SK-N-SH (cell line): ENCODE results near the gene CUEDC2. TPM values are rescaled to one million over a fixed set of nuclear protein-coding genes. Genes with fewer than 3 reads are reported as not detected.

ENCODE experiments used
- CTCF ChIA-PET: fragments of 300-600, 350-600 bp; formaldehyde crosslinking; extraction: SDS; loops from one replicate; lab custom pipeline; 2021; lab: Yijun Ruan, JAX
- POLR2A ChIA-PET: fragments of 350-600 bp; sonication (Branson Sonifier 250); formaldehyde crosslinking; extraction: SDS; loops from one replicate; lab custom pipeline; 2020; ENCODE audit warnings: antibody characterized with exemption, inconsistent platforms; lab: Yijun Ruan, JAX
- DNase-seq: peaks from one replicate; pipeline ENCODE4 v3.0.0; 2012
- H2AFZ ChIP-seq: fragments of 200-600 bp; sonication (generic); 2 replicates; pipeline ENCODE4 v1.8.1; 2016; ENCODE audit warnings: antibody characterized with exemption, mild to moderate bottlenecking, low read depth
- H3F3A ChIP-seq: fragments of 200-600 bp; sonication (generic); replicated peaks from 2 replicates; pipeline ENCODE3; 2016; ENCODE audit warnings: antibody characterized with exemption, mild to moderate bottlenecking; ENCODE audit not compliant: insufficient read depth
- H3K27ac ChIP-seq, 2 experiments: fragments of 200-500 bp in 1 of 2; fragments of 200-600 bp in 1 of 2; sonication (Bioruptor generic) in 1 of 2; sonication (generic), shearing (Covaris generic) in 1 of 2; 2 replicates each; pipeline versions ENCODE4 v1.5.1 to v1.6.1; 2014 to 2016; ENCODE audit warnings: low read depth in 2 of 2, inconsistent platforms in 1 of 2, low read length in 1 of 2, mild to moderate bottlenecking in 1 of 2, mixed read lengths in 1 of 2
- H3K27me3 ChIP-seq: fragments of 200-600 bp; sonication (generic), shearing (Covaris generic); 2 replicates; pipeline ENCODE4 v1.6.1; 2016; ENCODE audit warnings: mixed run types; ENCODE audit not compliant: insufficient read depth
- H3K36me3 ChIP-seq, 2 experiments: fragments of 200-500 bp in 1 of 2; fragments of 200-600 bp in 1 of 2; sonication (Bioruptor generic) in 1 of 2; sonication (generic) in 1 of 2; replicated peaks in 1 of 2; 2 replicates each; pipeline versions ENCODE3 to v1.5.1; 2014 to 2016; ENCODE audit warnings: low read length in 1 of 2, mild to moderate bottlenecking in 1 of 2; ENCODE audit not compliant: insufficient read depth in 2 of 2, control insufficient read depth in 1 of 2
- H3K4me1 ChIP-seq, 2 experiments: fragments of 200-500 bp in 1 of 2; fragments of 200-600 bp in 1 of 2; sonication (Bioruptor generic) in 1 of 2; sonication (generic), shearing (Covaris generic) in 1 of 2; 2 replicates each; pipeline versions ENCODE4 v1.5.1 to v1.6.1; 2014 to 2016; ENCODE audit warnings: low read depth in 1 of 2, low read length in 1 of 2, mixed run types in 1 of 2; ENCODE audit not compliant: insufficient read depth in 2 of 2, control insufficient read depth in 1 of 2
- H3K4me2 ChIP-seq: fragments of 200-600 bp; sonication (generic), shearing (Covaris generic); 2 replicates; pipeline ENCODE4 v1.6.1; 2017; ENCODE audit warnings: mixed run types
- H3K4me3 ChIP-seq, 2 experiments: fragments of 200-500 bp in 1 of 2; fragments of 200-600 bp in 1 of 2; sonication (Bioruptor generic) in 1 of 2; sonication (generic), shearing (Covaris generic) in 1 of 2; 2 replicates each; pipeline versions ENCODE4 v1.5.1 to v1.8.1; 2014 to 2016; ENCODE audit warnings: low read depth in 2 of 2, inconsistent platforms in 1 of 2, low read length in 1 of 2, mild to moderate bottlenecking in 1 of 2, mixed read lengths in 1 of 2, moderate library complexity in 1 of 2
- H3K79me2 ChIP-seq: fragments of 200-600 bp; sonication (generic); 2 replicates; pipeline ENCODE4 v1.8.1; 2017; ENCODE audit warnings: mild to moderate bottlenecking; ENCODE audit not compliant: insufficient read depth
- H3K9ac ChIP-seq: fragments of 200-600 bp; sonication (generic); 2 replicates; pipeline ENCODE4 v1.6.1; 2017; ENCODE audit warnings: mixed run types
- H3K9me2 ChIP-seq: fragments of 200-600 bp; sonication (generic); 2 replicates; pipeline ENCODE4 v1.6.1; 2017; ENCODE audit warnings: mixed run types
- H3K9me3 ChIP-seq: fragments of 200-600 bp; sonication (generic); 2 replicates; pipeline ENCODE4 v1.6.1; 2017; ENCODE audit warnings: mixed run types, mild to moderate bottlenecking, moderate library complexity
- H4K20me1 ChIP-seq: fragments of 200-600 bp; sonication (generic); 2 replicates; pipeline ENCODE4 v1.6.1; 2017; ENCODE audit warnings: mild to moderate bottlenecking, mixed run types; ENCODE audit not compliant: insufficient read depth
- EZH2phosphoT487 ChIP-seq: fragments of 200-600 bp; sonication (generic); IDR thresholded peaks from 2 replicates; pipeline ENCODE4 v1.6.1; 2017; ENCODE audit warnings: low read depth, mixed run types, mild to moderate bottlenecking, antibody characterized with exemption, moderate library complexity, borderline replicate concordance
- FOSL2 ChIP-seq: IDR thresholded peaks from 2 replicates; pipeline ENCODE4 v1.4.0; 2012; ENCODE audit warnings: low read depth, mild to moderate bottlenecking, moderate library complexity, borderline replicate concordance
- FOXM1 ChIP-seq: IDR thresholded peaks from 2 replicates; pipeline ENCODE4 v1.4.0; 2012; ENCODE audit warnings: low read depth, mild to moderate bottlenecking
- GABPA ChIP-seq: IDR thresholded peaks from 2 replicates; pipeline ENCODE4 v1.4.0; 2012; ENCODE audit warnings: low read depth, mild to moderate bottlenecking
- GATA2 ChIP-seq: sonication (generic); formaldehyde crosslinking; IDR thresholded peaks from 2 replicates; pipeline ENCODE4 v1.5.0; 2020; ENCODE audit warnings: mild to moderate bottlenecking, missing genetic modification reagents
- MEF2A ChIP-seq: IDR thresholded peaks from 2 replicates; pipeline ENCODE4 v1.4.0; 2012; ENCODE audit warnings: low read depth, borderline replicate concordance
- NFIC ChIP-seq: IDR thresholded peaks from 2 replicates; pipeline ENCODE4 v1.4.0; 2012; ENCODE audit warnings: borderline replicate concordance
- RAD21 ChIP-seq: IDR thresholded peaks from 2 replicates; pipeline ENCODE4 v1.6.1; 2012; ENCODE audit warnings: mild to moderate bottlenecking, low read length
- RXRA ChIP-seq: IDR thresholded peaks from 2 replicates; pipeline ENCODE4 v1.4.0; 2012; ENCODE audit warnings: low read depth, mild to moderate bottlenecking, borderline replicate concordance
- TCF12 ChIP-seq: IDR thresholded peaks from 2 replicates; pipeline ENCODE4 v1.4.0; 2012
- WGBS: methylation state at CpG from one replicate; pipeline ENCODE4 v1.1.6; 2017; ENCODE audit warnings: low lambda C conversion rate; 5-methylcytosine and 5-hydroxymethylcytosine counted together
- polyA plus RNA-seq, 3 experiments: library from polyadenylated mRNA; depleted of rRNA; stranded (reverse); fragments of >200 nt; gene quantifications; 2 replicates each; pipeline ENCODE4 v1.2.3, GENCODE V29; 2012
- small RNA-seq, 7 experiments: library from RNA; depleted of rRNA; stranded (forward); fragments of <200 nt; gene quantifications; one replicate each; pipeline ENCODE3, GENCODE V24; 2012

The CUEDC2 gene
- polyA plus RNA-seq, 1 of the 3 experiments (the other 2 are of a cell fraction), result 162 TPM

DNA sequence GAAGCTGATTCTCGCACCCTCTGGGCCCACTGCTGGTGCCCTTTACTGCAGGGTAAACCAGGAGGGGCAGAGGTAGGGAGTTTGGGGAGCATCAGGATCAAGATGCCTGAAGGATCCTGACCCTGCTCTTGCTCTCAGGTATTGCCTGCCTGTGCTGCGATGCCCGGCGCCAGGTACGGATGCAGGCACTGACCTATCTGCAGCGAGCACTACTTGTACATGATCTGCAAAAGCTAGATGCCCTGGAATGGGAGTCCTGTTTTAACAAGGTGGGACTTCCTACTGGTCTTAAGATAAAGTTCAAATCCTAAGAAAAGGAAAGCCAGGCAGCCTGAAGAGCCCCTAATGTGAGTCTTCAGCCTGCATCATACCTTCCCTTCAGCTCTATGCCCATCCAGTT lies 53.0 kb downstream of the CUEDC2 start (continued):
- no peak for TF ChIP-seq TCF12

- Histone ChIP-seq H3K36me3 (peaks cover 24 to 45% of the 10 kb centered on the region in 2 experiments), H3K4me3 (no peak overlapping the region), H3K9ac (no peak overlapping the region), H3K79me2 (no peaks in the 10 kb centered on the region), H3F3A (no peaks in the 10 kb centered on the region), H3K9me2 (no peaks in the 10 kb centered on the region), H2AFZ (no peak overlapping the region), H3K4me1 (no peaks in the 10 kb centered on the region), H3K4me2 (no peak overlapping the region), H3K9me3 (no peaks in the 10 kb centered on the region), H3K27ac (no peak overlapping the region), H4K20me1 (no peaks in the 10 kb centered on the region)
- ChIA-PET POLR2A (no interaction called here), CTCF (interaction anchor here (1.1 to 9.6 kb wide), 6 partner anchors 17 to 208 kb away, joined by 4 to 77 read pairs (median 12); no protein-coding TSS in a partner anchor)
- 93% methylated on average over 11 of the region's 12 CpGs for WGBS
- no peak for DNase-seq
- no peak for TF ChIP-seq RAD21
- TF ChIP-seq RXRA, result no peak
- TF ChIP-seq FOSL2, result no peak
- no peak for TF ChIP-seq GABPA
- TF ChIP-seq EZH2phosphoT487, result no peak
- TF ChIP-seq GATA2 (CRISPR knock-in tag), result no peak
- TF ChIP-seq, all 33 proteins: peak for 0
- H3K27me3 ChIP-seq, result no peaks in the 10 kb centered on the region
Observed at GRCh38 chr10:102376901-102377300, 55.5 kb downstream of the CUEDC2 start.

DNA sequence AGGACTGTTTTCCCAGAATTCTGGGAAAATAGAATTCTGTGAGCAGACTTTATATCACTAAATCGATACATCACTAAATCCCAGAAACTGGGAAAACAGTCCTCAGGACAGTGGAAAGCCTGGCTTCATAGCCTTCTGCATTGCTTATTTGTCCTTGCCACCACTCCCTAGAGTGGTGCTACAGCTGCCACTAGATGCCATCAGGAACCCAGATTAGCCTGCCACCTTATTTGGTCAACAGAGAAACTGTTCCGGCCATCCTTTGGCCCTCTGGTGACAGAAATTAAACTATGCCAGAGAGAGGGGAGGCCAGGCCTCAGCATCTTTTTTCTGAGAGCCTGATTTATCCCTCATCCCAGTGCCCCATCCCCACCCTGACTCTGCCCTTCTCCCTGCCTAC lies 56.5 kb downstream of the CUEDC2 start:
- Histone ChIP-seq H3K4me1 (no peaks in the 10 kb centered on the region), H3K27ac (no peak overlapping the region), H3K9me2 (no peaks in the 10 kb centered on the region), H3K4me2 (no peak overlapping the region), H3K79me2 (no peaks in the 10 kb centered on the region), H3K36me3 (peaks cover 33 to 46% of the 10 kb centered on the region in 2 experiments), H2AFZ (no peak overlapping the region), H3F3A (no peaks in the 10 kb centered on the region), H4K20me1 (no peaks in the 10 kb centered on the region), H3K9me3 (no peaks in the 10 kb centered on the region), H3K4me3 (no peak overlapping the region), H3K27me3 (no peaks in the 10 kb centered on the region), H3K9ac (no peak overlapping the region)
- WGBS, result 100% methylated on average over 2 of the region's 2 CpGs
- ChIA-PET POLR2A (no interaction called here), CTCF (interaction anchor here (1.2 to 9.6 kb wide), 6 partner anchors 9 to 206 kb away, joined by 3 to 67 read pairs (median 10); no protein-coding TSS in a partner anchor)
- TF ChIP-seq NFIC, result no peak
- no peak for TF ChIP-seq FOXM1
- TF ChIP-seq MEF2A, result no peak
- DNase-seq, result no peak

DNA sequence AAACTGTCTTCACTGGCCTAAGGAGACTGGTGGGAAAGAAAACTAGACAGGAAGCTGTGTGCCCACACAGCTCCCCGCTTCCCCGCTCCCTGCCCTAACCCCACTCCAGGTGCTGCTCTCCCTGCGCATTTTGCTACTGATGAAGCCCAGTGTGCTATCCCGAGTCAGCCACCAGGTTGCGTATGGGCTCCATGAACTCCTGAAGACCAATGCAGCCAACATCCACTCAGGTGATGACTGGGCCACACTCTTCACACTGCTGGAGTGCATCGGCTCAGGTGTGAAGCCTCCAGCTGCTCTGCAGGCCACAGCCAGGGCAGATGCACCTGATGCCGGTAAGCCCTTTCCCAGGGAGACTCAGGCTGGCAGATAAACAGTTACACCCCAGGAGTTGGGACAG lies 57.1 kb downstream of the CUEDC2 start:
- TF ChIP-seq RAD21 (0 out of 2 replicates have a peak, but pooled peaks have one; percentile 13), TCF12 (no peak)
- TF ChIP-seq, all 33 proteins: peak for 1
- no peaks in the 10 kb centered on the region for H3K79me2 ChIP-seq
- H2AFZ ChIP-seq, result no peak overlapping the region
- no peaks in the 10 kb centered on the region for H3K9me2 ChIP-seq
- H3K9me3 ChIP-seq, result no peaks in the 10 kb centered on the region
- H3K27ac ChIP-seq, result no peak overlapping the region
- H4K20me1 ChIP-seq, result no peaks in the 10 kb centered on the region
- peaks cover 39 to 50% of the 10 kb centered on the region in 2 experiments for H3K36me3 ChIP-seq
- no peaks in the 10 kb centered on the region for H3K27me3 ChIP-seq
- no peaks in the 10 kb centered on the region for H3F3A ChIP-seq
- WGBS, result 85% methylated on average over 6 of the region's 7 CpGs
- no peak overlapping the region for H3K4me3 ChIP-seq
- no peak overlapping the region for H3K9ac ChIP-seq
- H3K4me2 ChIP-seq, result no peak overlapping the region
- ChIA-PET CTCF (interaction anchor here (1.2 to 9.6 kb wide), 6 partner anchors 10 to 206 kb away, joined by 3 to 67 read pairs (median 10); no protein-coding TSS in a partner anchor), POLR2A (no interaction called here)
- H3K4me1 ChIP-seq, result no peaks in the 10 kb centered on the region
- DNase-seq, result no peak

Small RNA genes within 50 kb of the gene (small RNA-seq; reads per million reads assigned to genes)
- gene MIR146B, result 3.4 to 191 (median 99.5) reads per million in 7 experiments

Other genes with a start within 250 kb of the CUEDC2 start
- 0.25 and 0.29 TPM in 2 replicates for gene ELOVL3, start 206.3 kb downstream of the CUEDC2 start, polyA plus RNA-seq (2012; rRNA removed)
- not detected in 2 replicates for gene PITX3, start 191.1 kb downstream of the CUEDC2 start, polyA plus RNA-seq (2012; rRNA removed)
- 11.4 and 12.3 TPM in 2 replicates for gene GBF1, start 187.0 kb downstream of the CUEDC2 start, polyA plus RNA-seq (2012; rRNA removed)
- gene NFKB2, start 36.9 kb downstream of the CUEDC2 start, polyA plus RNA-seq (2012; rRNA removed), result 20.6 and 26.6 TPM in 2 replicates
- 0.97 and 0.99 TPM in 2 replicates for gene PSD, start 13.8 kb downstream of the CUEDC2 start, polyA plus RNA-seq (2012; rRNA removed)
- 11.7 and 17.2 TPM in 2 replicates for gene FBXL15, start 11.7 kb downstream of the CUEDC2 start, polyA plus RNA-seq (2012; rRNA removed)
- gene C10orf95, start 19.0 kb upstream of the CUEDC2 start, polyA plus RNA-seq (2012; rRNA removed), result 0.05 and 0.07 TPM in 2 replicates
- gene ACTR1A, start 70.1 kb upstream of the CUEDC2 start, polyA plus RNA-seq (2012; rRNA removed), result 106 and 117 TPM in 2 replicates
- gene SUFU, start 71.4 kb upstream of the CUEDC2 start, polyA plus RNA-seq (2012; rRNA removed), result 4.6 and 5.7 TPM in 2 replicates
- gene TRIM8, start 211.9 kb upstream of the CUEDC2 start, polyA plus RNA-seq (2012; rRNA removed), result 67.0 and 108 TPM in 2 replicates